Globus pallidus (tissue), 1 donor: ENCODE results near the gene GEMIN4.
A peak's percentile ranks its signal among the peaks of the same experiment; 100 is the strongest.

Experiments used
- DNase-seq: peaks from one replicate; pipeline ENCODE4 v3.0.0-alpha.2; 2015; ENCODE audit warnings: low spot score

The GEMIN4 gene

GRCh38 chr17:740240-741017 lies 11.6 kb downstream of the GEMIN4 start:
- peak; percentile 37 for DNase-seq

- no peak for DNase-seq
These were observed 14.4 kb downstream of the GEMIN4 start for GRCh38 chr17:737561-738113.

- no peak for DNase-seq
These were observed 18.3 kb downstream of the GEMIN4 start for GRCh38 chr17:733743-734142.

- DNase-seq: no peak
These were observed 19.0 kb downstream of the GEMIN4 start for GRCh38 chr17:732902-733720.

GRCh38 chr17:732067-732901 lies 19.8 kb downstream of the GEMIN4 start, which contains the start of gene TLCD3A:
TLCD3A (plus strand) TSS chr17:732596; CDS start chr17:732648, 52 bp downstream.
- peak; percentile 36 for DNase-seq

GRCh38 chr17:731644-732066 lies 20.4 kb downstream of the GEMIN4 start:
- DNase-seq: no peak

- no peak for DNase-seq
These were observed 23.2 kb downstream of the GEMIN4 start for GRCh38 chr17:728911-729310.

GRCh38 chr17:726271-726919 lies 25.7 kb downstream of the GEMIN4 start:
- DNase-seq: no peak

GRCh38 chr17:725746-726145 lies 26.3 kb downstream of the GEMIN4 start:
- no peak for DNase-seq

GRCh38 chr17:725084-725483 lies 27.0 kb downstream of the GEMIN4 start:
- no peak for DNase-seq

GRCh38 chr17:721540-721937 lies 30.5 kb downstream of the GEMIN4 start:
- no peak for DNase-seq

- no peak for DNase-seq
These were observed 31.1 kb downstream of the GEMIN4 start for GRCh38 chr17:720706-721539.

- DNase-seq: no peak
These were observed 34.0 kb downstream of the GEMIN4 start for GRCh38 chr17:718075-718474.

GRCh38 chr17:708132-708531 lies 43.9 kb downstream of the GEMIN4 start:
- no peak for DNase-seq

GRCh38 chr17:705863-706262 lies 46.2 kb downstream of the GEMIN4 start:
- DNase-seq: no peak

- DNase-seq: no peak
These were observed 47.1 kb downstream of the GEMIN4 start for GRCh38 chr17:705011-705410.

GRCh38 chr17:704111-704864 lies 47.8 kb downstream of the GEMIN4 start:
- DNase-seq: no peak

GRCh38 chr17:703081-703875 lies 48.8 kb downstream of the GEMIN4 start:
- DNase-seq: no peak
